Coronary artery (tissue), 2 donors: ENCODE results near the gene OR1D5.

Experiments
- DNase-seq: peaks from one replicate; pipeline ENCODE4 v3.0.0-alpha.2; 2017; ENCODE audit warnings: low spot score
- H3K27ac ChIP-seq, 2 donors: fragments of 200-600 bp; sonication (generic); one replicate each; pipeline ENCODE4 v1.5.1; 2016 to 2019
- H3K4me3 ChIP-seq: fragments of 200-600 bp; sonication (generic); 2 replicates; pipeline ENCODE4 v1.5.1; 2016; ENCODE audit warnings: mild to moderate bottlenecking, moderate library complexity
- CTCF ChIP-seq: fragments of 200-600 bp; sonication (generic); IDR thresholded peaks from one replicate; pipeline ENCODE4 v1.5.1; 2019; ENCODE audit warnings: antibody characterized with exemption

The OR1D5 gene

GRCh38 chr17:3043737-3044365 is 19.6 kb downstream of the OR1D5 start:
- Histone ChIP-seq H3K4me3 (no peak overlapping the region), H3K27ac (no peak overlapping the region)
- peak; percentile 63 for DNase-seq
- TF ChIP-seq CTCF, result no peak

DNA sequence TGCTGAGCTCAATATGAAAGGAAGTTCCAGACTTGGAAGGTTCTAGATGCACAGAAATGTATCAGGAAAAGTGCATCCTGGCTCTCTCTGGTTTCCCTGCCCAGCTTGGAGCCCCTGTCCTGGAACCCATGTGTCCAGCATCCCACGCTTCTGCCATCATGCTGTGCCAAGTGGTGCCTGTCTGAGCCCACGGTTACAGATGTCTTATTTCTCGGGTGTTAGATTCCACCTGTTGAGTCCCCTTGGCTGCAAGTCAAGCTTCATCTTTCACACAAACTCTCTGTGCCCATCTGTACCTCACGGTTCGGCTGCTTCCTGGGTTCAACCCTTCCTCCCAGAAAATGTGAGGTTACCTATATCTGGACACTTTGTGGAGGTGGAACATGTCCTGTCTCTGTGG is 22.5 kb downstream of the OR1D5 start:
- Histone ChIP-seq H3K27ac (no peak overlapping the region), H3K4me3 (no peak overlapping the region)
- no peak for TF ChIP-seq CTCF
- no peak for DNase-seq

GRCh38 chr17:3039736-3040135 is 23.7 kb downstream of the OR1D5 start:
- H3K4me3 ChIP-seq, result no peak overlapping the region
- no peak for TF ChIP-seq CTCF
- no peak for DNase-seq
- H3K27ac ChIP-seq, result no peak overlapping the region

DNA sequence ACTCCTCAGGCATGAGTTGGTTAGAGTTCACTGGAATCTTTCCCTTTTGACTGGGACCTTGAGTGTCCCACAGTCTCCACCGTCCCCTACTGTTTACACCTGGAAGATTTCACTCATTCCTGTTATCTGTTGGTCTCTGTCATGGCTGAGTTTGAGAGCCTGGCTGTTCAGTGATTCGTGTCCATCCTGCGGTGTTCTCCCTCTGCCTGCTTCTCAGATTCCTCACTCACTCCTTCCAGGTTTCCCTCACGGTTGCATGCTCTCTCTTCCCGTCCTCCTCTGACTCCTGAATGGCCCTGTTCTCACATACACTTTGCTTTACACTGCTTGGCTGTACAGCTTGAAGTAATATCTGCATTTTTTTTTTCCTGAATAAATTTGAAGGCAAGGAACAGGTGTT is 24.5 kb downstream of the OR1D5 start:
- TF ChIP-seq CTCF, result no peak
- Histone ChIP-seq H3K4me3 (no peak overlapping the region), H3K27ac (no peak overlapping the region)
- peak; percentile 45 for DNase-seq

GRCh38 chr17:3037259-3037658 is 26.1 kb downstream of the OR1D5 start:
- peak; percentile 56 for DNase-seq
- no peak for TF ChIP-seq CTCF
- H3K4me3 ChIP-seq, result no peak overlapping the region
- no peak overlapping the region for H3K27ac ChIP-seq

DNA sequence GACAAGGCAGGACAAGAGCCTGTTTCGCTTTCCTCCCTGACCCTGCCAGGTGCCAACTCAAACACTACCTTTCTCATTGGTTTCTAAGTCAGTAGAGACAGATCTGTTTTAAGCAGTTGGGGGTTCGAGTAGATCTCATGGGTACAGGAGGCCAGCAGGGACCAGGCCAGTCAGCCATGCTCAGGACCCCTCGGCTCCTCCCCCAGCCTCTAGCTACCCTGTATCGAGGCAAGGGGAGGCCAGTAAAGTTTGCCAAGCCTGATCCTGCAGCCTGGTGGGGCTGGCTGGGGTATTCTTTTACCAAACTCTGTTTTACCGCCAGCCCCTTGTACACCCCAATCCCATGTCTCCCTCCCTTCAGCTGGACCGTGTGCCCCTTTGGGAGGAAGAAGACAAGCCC is 26.6 kb downstream of the OR1D5 start:
- TF ChIP-seq CTCF, result no peak

GRCh38 chr17:3035968-3036280 is 27.5 kb downstream of the OR1D5 start:
- no peak overlapping the region for H3K27ac ChIP-seq
- H3K4me3 ChIP-seq, result no peak overlapping the region
- no peak for TF ChIP-seq CTCF
- no peak for DNase-seq

More for the DNA sequence above, 26.6 kb downstream of the OR1D5 start:
- Histone ChIP-seq H3K27ac (no peak overlapping the region), H3K4me3 (no peak overlapping the region)
- peak; percentile 24 for DNase-seq
